ENCODE measurements around the gene CCM2L. TPM values are rescaled to one million over a fixed set of nuclear protein-coding genes. Genes with fewer than 3 reads are reported as not detected.

The CCM2L gene
- total and polyA plus RNA-seq, 9 of the 15 experiments (the other 6 are each of a cell fraction or from before 2014, with no cell fraction given), result 0.04 TPM; not detected in 8

DNA sequence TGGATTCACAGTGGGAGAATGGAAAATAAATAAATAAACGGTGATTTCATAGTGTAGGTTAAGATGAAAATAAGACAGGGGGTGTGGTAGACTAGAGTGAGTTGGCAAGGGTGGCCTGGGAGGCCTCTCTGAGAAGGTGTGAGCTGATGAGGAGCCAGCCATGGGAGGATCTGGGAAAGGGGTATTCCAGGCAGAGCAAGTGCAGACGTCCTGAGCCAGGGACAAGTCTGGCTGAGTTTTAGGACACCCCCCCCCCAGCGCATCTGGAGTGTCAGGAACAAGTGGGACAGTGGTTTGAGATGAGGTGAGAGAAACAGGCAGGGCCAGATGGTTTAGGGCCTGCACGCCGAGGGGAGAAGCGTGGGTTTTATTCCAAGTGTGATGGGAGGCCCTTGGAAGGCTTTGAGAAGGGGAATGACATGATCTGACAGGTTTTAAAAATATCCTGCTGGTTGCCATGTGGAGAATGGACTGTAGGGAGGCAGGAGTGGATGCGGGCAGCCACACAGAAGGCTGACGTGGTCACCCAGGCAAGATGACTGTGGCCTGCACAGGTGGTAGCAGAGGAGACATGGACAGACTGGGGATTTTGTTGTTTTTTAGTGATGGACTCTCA, 21.1 kb upstream of the CCM2L start:
- no peak for FAIRE-seq
- 6% methylated on average over 8 of the region's 8 CpGs for WGBS (ENCODE audit: insufficient coverage, low coverage, missing lambda C conversion rate)
- in situ Hi-C loops (cut with MboI), result no loop called here
- Histone ChIP-seq H3K4me1 (replicated peaks in 1 of 2; ENCODE audit: control insufficient read depth in 2 of 2, insufficient read depth in 2 of 2, low read length in 2 of 2) (no peaks in the 10 kb centered on the region; a peak in 1 of 5 replicates), H3K4me2 (ENCODE audit: insufficient read depth, low read length) (no peak overlapping the region), H4K20me1 (replicated peaks; ENCODE audit: control insufficient read depth, insufficient read depth, low read length) (no peaks in the 10 kb centered on the region; the same call in none of the 2 replicates), H3K4me3 (no peak overlapping the region), H2AFZ (ENCODE audit: low read depth, low read length) (no peak overlapping the region), H3K79me2 (ENCODE audit: control insufficient read depth, insufficient read depth, low read length) (no peaks in the 10 kb centered on the region), H3K9me3 (replicated peaks; ENCODE audit: control insufficient read depth, insufficient read depth, low read depth, low read length) (no peaks in the 10 kb centered on the region), H3K9me1 (ENCODE audit: control insufficient read depth, insufficient read depth, low read length) (no peaks in the 10 kb centered on the region), H3K36me3 (ENCODE audit: control insufficient read depth, insufficient read depth, low read length) (no peaks in the 10 kb centered on the region), H3K9ac (ENCODE audit: insufficient read depth in 1 of 2, low read depth in 2 of 2, low read length in 2 of 2) (no peak overlapping the region), H3K27me3 (ENCODE audit: control insufficient read depth in 2 of 2, insufficient read depth in 2 of 2, low read length in 2 of 2) (peaks cover 2 to 37% of the 10 kb centered on the region in 2 experiments; a peak in 3 of 5 replicates), H3K27ac (ENCODE audit: extremely low read depth, low read depth, low read length) (no peak overlapping the region)
- no peak for TF ChIP-seq GATA2 (CRISPR knock-in tag; IDR thresholded peaks at IDR 0.05)
- TF ChIP-seq, protein P1, sequence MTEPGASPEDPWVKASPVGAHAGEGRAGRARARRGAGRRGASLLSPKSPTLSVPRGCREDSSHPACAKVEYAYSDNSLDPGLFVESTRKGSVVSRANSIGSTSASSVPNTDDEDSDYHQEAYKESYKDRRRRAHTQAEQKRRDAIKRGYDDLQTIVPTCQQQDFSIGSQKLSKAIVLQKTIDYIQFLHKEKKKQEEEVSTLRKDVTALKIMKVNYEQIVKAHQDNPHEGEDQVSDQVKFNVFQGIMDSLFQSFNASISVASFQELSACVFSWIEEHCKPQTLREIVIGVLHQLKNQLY (CRISPR knock-in tag; conservative IDR thresholded peaks at IDR 0.05), result no peak
- no peak for ATAC-seq
- BruUV-seq (replicated peaks), result no TSS peak
- CTCF ChIA-PET (ENCODE audit: low intra/inter-chr PET ratio), result no interaction called here
- POLR2A ChIA-PET, result no interaction called here
- no peak for DNase-seq (ENCODE audit: extremely low read depth in 1 of 4, low spot score in 3 of 4)
- intact Hi-C loops (cut with micrococcal nuclease), result no loop called here

DNA sequence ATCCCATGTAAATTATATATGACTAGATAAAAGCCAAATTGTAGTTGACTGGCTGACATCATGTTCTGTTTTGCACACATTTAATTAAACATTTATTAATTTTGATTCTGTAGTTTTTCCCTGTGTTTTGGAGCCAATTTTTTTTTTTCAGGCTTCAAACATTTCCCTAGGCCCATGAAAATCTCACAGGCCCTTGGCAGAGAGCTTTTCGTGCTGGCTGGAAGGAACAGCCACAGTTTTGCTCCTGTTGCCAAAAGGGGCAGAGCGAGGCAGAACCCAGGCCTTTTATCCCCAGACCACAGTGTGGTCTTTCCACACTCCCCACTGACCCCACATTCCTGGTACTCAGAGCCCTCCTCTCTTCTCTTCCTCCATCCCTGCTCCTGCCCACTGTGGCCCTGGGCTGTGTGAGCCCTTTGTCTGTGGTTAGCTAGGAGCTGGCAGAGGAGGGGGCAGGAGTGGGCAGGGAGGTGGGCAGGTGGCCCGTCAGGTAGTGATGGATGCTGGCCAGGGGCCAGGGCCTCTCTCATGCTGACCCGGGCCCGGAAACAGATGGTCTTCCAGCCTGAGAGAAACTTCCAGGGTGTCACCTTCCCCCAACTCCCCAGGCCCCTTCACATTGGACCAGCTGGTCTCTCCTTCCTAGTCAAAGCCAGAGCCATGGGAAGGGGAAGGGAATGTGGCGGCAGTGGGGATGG, 19.4 kb upstream of the CCM2L start:
- WGBS (ENCODE audit: insufficient coverage, low coverage, missing lambda C conversion rate), result 0% methylated on average over 5 of the region's 6 CpGs
- Histone ChIP-seq H3K79me2 (ENCODE audit: control insufficient read depth, insufficient read depth, low read length) (no peaks in the 10 kb centered on the region), H3K4me2 (ENCODE audit: insufficient read depth, low read length) (no peak overlapping the region), H3K4me1 (replicated peaks in 1 of 2; ENCODE audit: control insufficient read depth in 2 of 2, insufficient read depth in 2 of 2, low read length in 2 of 2) (peaks cover 0 to 5% of the 10 kb centered on the region in 2 experiments; a peak in 2 of 5 replicates), H3K27ac (ENCODE audit: extremely low read depth, low read depth, low read length) (no peak overlapping the region), H3K36me3 (ENCODE audit: control insufficient read depth, insufficient read depth, low read length) (no peaks in the 10 kb centered on the region), H2AFZ (ENCODE audit: low read depth, low read length) (no peak overlapping the region), H3K9ac (ENCODE audit: insufficient read depth in 1 of 2, low read depth in 2 of 2, low read length in 2 of 2) (no peak overlapping the region), H4K20me1 (replicated peaks; ENCODE audit: control insufficient read depth, insufficient read depth, low read length) (no peaks in the 10 kb centered on the region; the same call in none of the 2 replicates), H3K4me3 (no peak overlapping the region), H3K9me1 (ENCODE audit: control insufficient read depth, insufficient read depth, low read length) (no peaks in the 10 kb centered on the region), H3K9me3 (replicated peaks; ENCODE audit: control insufficient read depth, insufficient read depth, low read depth, low read length) (no peaks in the 10 kb centered on the region), H3K27me3 (ENCODE audit: control insufficient read depth in 2 of 2, insufficient read depth in 2 of 2, low read length in 2 of 2) (peaks cover 13 to 46% of the 10 kb centered on the region in 2 experiments)
- POLR2A ChIA-PET, result interaction anchor here (1.5 kb wide), 1 partner anchor 11 kb away, joined by 4 read pairs; no protein-coding TSS in a partner anchor
- CTCF ChIA-PET (ENCODE audit: low intra/inter-chr PET ratio), result no interaction called here
- intact Hi-C loops (cut with micrococcal nuclease), result no loop called here
- in situ Hi-C loops (cut with MboI), result no loop called here
- FAIRE-seq (no peak), ATAC-seq (no peak), DNase-seq (ENCODE audit: extremely low read depth in 1 of 4, low spot score in 3 of 4) (no peak)
- no TSS peak for BruUV-seq (replicated peaks)
- TF ChIP-seq ZNF316 (IDR thresholded peaks at IDR 0.05) (no peak), ZSCAN32 (CRISPR knock-in tag; IDR thresholded peaks at IDR 0.05) (no peak), PHF20 (IDR thresholded peaks at IDR 0.05; ENCODE audit: partially characterized antibody) (no peak), ETV6 (IDR thresholded peaks at IDR 0.05; ENCODE audit: borderline replicate concordance in 1 of 2, low read depth in 2 of 2, low read length in 1 of 2) (no peak), ETV6 (CRISPR knock-in tag; IDR thresholded peaks at IDR 0.05; ENCODE audit: borderline replicate concordance) (no peak)
- TF ChIP-seq, protein P2, sequence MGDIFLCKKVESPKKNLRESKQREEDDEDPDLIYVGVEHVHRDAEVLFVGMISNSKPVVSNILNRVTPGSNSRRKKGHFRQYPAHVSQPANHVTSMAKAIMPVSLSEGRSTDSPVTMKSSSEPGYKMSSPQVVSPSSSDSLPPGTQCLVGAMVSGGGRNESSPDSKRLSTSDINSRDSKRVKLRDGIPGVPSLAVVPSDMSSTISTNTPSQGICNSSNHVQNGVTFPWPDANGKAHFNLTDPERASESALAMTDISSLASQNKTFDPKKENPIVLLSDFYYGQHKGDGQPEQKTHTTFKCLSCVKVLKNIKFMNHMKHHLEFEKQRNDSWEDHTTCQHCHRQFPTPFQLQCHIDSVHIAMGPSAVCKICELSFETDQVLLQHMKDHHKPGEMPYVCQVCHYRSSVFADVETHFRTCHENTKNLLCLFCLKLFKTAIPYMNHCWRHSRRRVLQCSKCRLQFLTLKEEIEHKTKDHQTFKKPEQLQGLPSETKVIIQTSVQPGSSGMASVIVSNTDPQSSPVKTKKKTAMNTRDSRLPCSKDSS (IDR thresholded peaks at IDR 0.05; ENCODE audit: low read depth, partially characterized antibody), result no peak
- TF ChIP-seq, protein P3, sequence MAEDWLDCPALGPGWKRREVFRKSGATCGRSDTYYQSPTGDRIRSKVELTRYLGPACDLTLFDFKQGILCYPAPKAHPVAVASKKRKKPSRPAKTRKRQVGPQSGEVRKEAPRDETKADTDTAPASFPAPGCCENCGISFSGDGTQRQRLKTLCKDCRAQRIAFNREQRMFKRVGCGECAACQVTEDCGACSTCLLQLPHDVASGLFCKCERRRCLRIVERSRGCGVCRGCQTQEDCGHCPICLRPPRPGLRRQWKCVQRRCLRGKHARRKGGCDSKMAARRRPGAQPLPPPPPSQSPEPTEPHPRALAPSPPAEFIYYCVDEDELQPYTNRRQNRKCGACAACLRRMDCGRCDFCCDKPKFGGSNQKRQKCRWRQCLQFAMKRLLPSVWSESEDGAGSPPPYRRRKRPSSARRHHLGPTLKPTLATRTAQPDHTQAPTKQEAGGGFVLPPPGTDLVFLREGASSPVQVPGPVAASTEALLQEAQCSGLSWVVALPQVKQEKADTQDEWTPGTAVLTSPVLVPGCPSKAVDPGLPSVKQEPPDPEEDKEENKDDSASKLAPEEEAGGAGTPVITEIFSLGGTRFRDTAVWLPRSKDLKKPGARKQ (CRISPR knock-in tag; IDR thresholded peaks at IDR 0.05), result no peak

Measured in K562 (cell line).